Spinal cord (tissue), 10 donors: Measurements from ENCODE around the gene SMURF1. TPM values are rescaled to one million over a fixed set of nuclear protein-coding genes. Genes with fewer than 3 reads are reported as not detected.
A peak's percentile ranks its signal among the peaks of the same experiment; 100 is the strongest.
"Not testable (repeated sequence)": the region's sequence is repeated elsewhere in the genome, so short reads cannot be mapped to it uniquely, and the experiment has no call there.

Source experiments
- DNase-seq, 6 donors: peaks; one replicate each; pipeline versions ENCODE4 v3.0.0 to v3.0.0-alpha.2; 2013 to 2015; ENCODE audit warnings: low spot score in 6 of 6, low read depth in 4 of 6
- H3K27ac ChIP-seq: one replicate; pipeline ENCODE4 v1.5.1; 2013; ENCODE audit warnings: low read depth, low read length, control low read depth
- H3K27me3 ChIP-seq: one replicate; pipeline ENCODE4 v1.6.1; 2013; ENCODE audit warnings: low read length; ENCODE audit not compliant: control insufficient read depth, insufficient read depth
- H3K36me3 ChIP-seq: one replicate; pipeline ENCODE4 v1.6.1; 2013; ENCODE audit warnings: low read length; ENCODE audit not compliant: control insufficient read depth, insufficient read depth
- H3K4me1 ChIP-seq: one replicate; pipeline ENCODE4 v1.6.1; 2013; ENCODE audit warnings: low read length; ENCODE audit not compliant: control insufficient read depth, insufficient read depth
- H3K4me3 ChIP-seq: one replicate; pipeline ENCODE4 v1.5.1; 2013; ENCODE audit warnings: low read depth, low read length, control low read depth
- H3K9me3 ChIP-seq: one replicate; pipeline ENCODE4 v1.6.1; 2013; ENCODE audit warnings: low read length; ENCODE audit not compliant: control insufficient read depth, insufficient read depth
- WGBS: methylation state at CpG from one replicate; pipeline ENCODE4 v1.1.5; 2013; ENCODE audit warnings: missing lambda C conversion rate; ENCODE audit not compliant: insufficient coverage; 5-methylcytosine and 5-hydroxymethylcytosine counted together
- polyA plus RNA-seq, 2 donors: library from polyadenylated mRNA; unstranded; fragments of 120-200 nt; gene quantifications; one replicate each; pipeline ENCODE4 v1.2.1, GENCODE V29; 2013; ENCODE audit not compliant: insufficient read length in 2 of 2
- total RNA-seq, 2 donors: library from RNA; depleted of rRNA in 1 of 2; stranded (reverse); fragments of 120-200 nt in 1 of 2; fragments of >200 nt in 1 of 2; gene quantifications; one replicate each; pipeline versions ENCODE4 v1.2.3 to v1.2.4, GENCODE V29; 2013 to 2014
- donor health status: healthy.

Gene SMURF1
- total and polyA plus RNA-seq, 4 donors, result 22.7 to 28.8 (median 26.8) TPM

GRCh38 chr7:99171731-99172130 lies 27.8 kb upstream of the SMURF1 start:
- H3K36me3 ChIP-seq, result no peaks in the 10 kb centered on the region
- 79% methylated on average over 3 of the region's 4 CpGs for WGBS

DNA sequence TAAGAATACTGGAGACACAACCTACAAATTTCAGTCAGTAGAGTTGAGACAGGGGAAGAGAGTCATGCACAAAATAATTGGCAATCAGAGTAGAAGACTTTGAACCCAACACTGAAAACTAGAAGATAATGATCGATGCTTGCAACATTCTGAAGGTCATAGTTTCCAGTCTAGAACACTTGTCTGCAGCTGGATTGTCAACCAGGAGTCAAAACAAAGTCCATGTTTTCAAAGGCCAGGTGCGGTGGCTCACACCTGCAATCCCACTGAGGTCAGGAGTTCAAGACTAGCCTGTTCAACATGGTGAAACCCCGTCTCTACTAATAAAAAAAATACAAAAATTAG lies 26.8 kb upstream of the SMURF1 start:
- 96% methylated on average over 2 of the region's 3 CpGs for WGBS
- Histone ChIP-seq H3K9me3 (no peaks in the 10 kb centered on the region), H3K27me3 (no peaks in the 10 kb centered on the region), H3K36me3 (no peaks in the 10 kb centered on the region), H3K4me3 (no peak overlapping the region), H3K27ac (no peak overlapping the region), H3K4me1 (no peaks in the 10 kb centered on the region)
- no peak for DNase-seq

More at GRCh38 chr7:99171731-99172130, 27.8 kb upstream of the SMURF1 start:
- no peaks in the 10 kb centered on the region for H3K27me3 ChIP-seq
- no peak overlapping the region for H3K27ac ChIP-seq
- H3K9me3 ChIP-seq, result no peaks in the 10 kb centered on the region
- no peaks in the 10 kb centered on the region for H3K4me1 ChIP-seq
- DNase-seq, result no peak
- no peak overlapping the region for H3K4me3 ChIP-seq

DNA sequence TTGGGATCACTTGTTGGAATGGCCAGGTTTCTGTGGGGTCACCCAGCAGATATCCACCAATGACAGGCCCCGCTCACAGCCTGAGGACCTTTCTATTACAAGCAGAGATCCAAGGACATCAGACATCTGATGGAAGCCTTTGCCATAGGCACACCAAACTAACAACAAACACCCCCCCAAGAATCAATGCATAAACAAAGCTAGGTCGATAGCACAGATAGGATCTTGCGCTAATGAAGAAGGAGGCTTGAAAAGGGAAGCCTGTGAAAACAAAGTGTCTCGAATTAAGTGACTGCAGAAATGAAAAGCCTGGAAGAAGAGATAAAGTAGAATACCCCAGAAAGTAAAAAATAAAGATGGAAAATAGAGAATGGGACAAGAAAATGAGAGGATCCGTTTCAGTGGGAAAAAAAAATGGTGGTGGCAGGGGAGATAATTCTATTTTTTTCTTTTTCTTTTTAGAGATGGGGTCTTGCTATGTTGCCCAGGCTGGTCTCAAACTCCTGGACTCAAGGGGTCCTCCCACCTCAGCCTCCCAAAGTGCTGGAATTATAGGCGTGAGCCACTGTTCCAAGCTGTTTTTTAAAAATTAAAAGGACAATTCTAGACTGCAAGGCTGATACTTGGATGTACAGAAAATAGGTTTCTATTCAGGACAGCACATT lies 26.3 kb upstream of the SMURF1 start:
- Histone ChIP-seq H3K4me3 (no peak overlapping the region), H3K9me3 (no peaks in the 10 kb centered on the region), H3K36me3 (no peaks in the 10 kb centered on the region), H3K27ac (no peak overlapping the region), H3K27me3 (no peaks in the 10 kb centered on the region), H3K4me1 (no peaks in the 10 kb centered on the region)
- 93% methylated on average over 6 of the region's 6 CpGs for WGBS
- no peak for DNase-seq

- Histone ChIP-seq H3K4me1 (no peaks in the 10 kb centered on the region), H3K9me3 (no peaks in the 10 kb centered on the region), H3K4me3 (no peak overlapping the region), H3K27me3 (no peaks in the 10 kb centered on the region), H3K36me3 (no peaks in the 10 kb centered on the region), H3K27ac (no peak overlapping the region)
- no peak for DNase-seq
- 76% methylated on average over 7 of the region's 8 CpGs for WGBS
Measured at GRCh38 chr7:99167072-99167471, 23.2 kb upstream of the SMURF1 start.

GRCh38 chr7:99165816-99166215 lies 21.9 kb upstream of the SMURF1 start:
- no peak for DNase-seq
- no peak overlapping the region for H3K4me3 ChIP-seq
- no peaks in the 10 kb centered on the region for H3K9me3 ChIP-seq
- H3K4me1 ChIP-seq, result no peaks in the 10 kb centered on the region
- no peaks in the 10 kb centered on the region for H3K27me3 ChIP-seq
- no peak overlapping the region for H3K27ac ChIP-seq
- WGBS, result 92% methylated on average over 2 of the region's 3 CpGs
- H3K36me3 ChIP-seq, result no peaks in the 10 kb centered on the region

- not testable (repeated sequence) for DNase-seq, H3K27me3 ChIP-seq, H3K27ac ChIP-seq, H3K9me3 ChIP-seq, H3K4me1 ChIP-seq, H3K4me3 ChIP-seq, H3K36me3 ChIP-seq
- WGBS, result no CpG with 5 or more reads among the region's 4 CpGs
Measured at GRCh38 chr7:99163669-99164068, 19.8 kb upstream of the SMURF1 start.

DNA sequence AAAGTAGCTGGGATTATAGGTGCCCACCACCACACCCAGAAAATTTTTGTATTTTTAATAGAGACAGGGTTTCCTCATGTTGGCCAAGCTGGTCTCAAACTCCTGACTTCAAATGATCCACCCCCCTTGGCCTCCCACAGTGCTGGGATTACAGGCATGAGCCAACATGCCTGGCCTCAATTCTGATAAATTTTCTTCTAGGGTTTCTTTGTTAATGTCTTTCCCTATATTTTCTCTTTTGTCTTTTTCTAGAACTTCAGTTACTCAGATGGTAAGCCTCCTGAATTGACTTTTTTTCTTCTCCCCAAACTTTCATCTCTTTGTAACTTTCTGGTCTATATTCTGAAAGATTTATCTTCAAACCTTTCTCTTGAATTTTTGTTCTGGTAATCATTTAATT lies 12.7 kb upstream of the SMURF1 start:
- H3K27ac ChIP-seq, result no peak overlapping the region
- H3K4me3 ChIP-seq, result no peak overlapping the region
- H3K4me1 ChIP-seq, result no peaks in the 10 kb centered on the region
- H3K36me3 ChIP-seq, result no peaks in the 10 kb centered on the region
- H3K9me3 ChIP-seq, result no peaks in the 10 kb centered on the region
- DNase-seq, result no peak
- H3K27me3 ChIP-seq, result no peaks in the 10 kb centered on the region

GRCh38 chr7:99155211-99155610 lies 11.3 kb upstream of the SMURF1 start:
- Histone ChIP-seq H3K4me1 (no peaks in the 10 kb centered on the region), H3K27me3 (no peaks in the 10 kb centered on the region), H3K9me3 (no peaks in the 10 kb centered on the region), H3K4me3 (no peak overlapping the region), H3K36me3 (no peaks in the 10 kb centered on the region), H3K27ac (no peak overlapping the region)
- whole genome bisulfite sequencing, result no CpG with 5 or more reads among the region's 1 CpG
- no peak for DNase-seq

- no peak overlapping the region for H3K4me3 ChIP-seq
- WGBS, result no CpG with 5 or more reads among the region's 4 CpGs
- no peak for DNase-seq
Measured at GRCh38 chr7:99146979-99147378, 3.1 kb upstream of the SMURF1 start.

GRCh38 chr7:99143521-99143852 lies 421 bp downstream of the SMURF1 start:
- no peaks in the 10 kb centered on the region for H3K27me3 ChIP-seq
- no peaks in the 10 kb centered on the region for H3K9me3 ChIP-seq
- no peaks in the 10 kb centered on the region for H3K36me3 ChIP-seq
- DNase-seq, result no peak
- H3K27ac ChIP-seq, result peak overlapping the region; percentile 47
- peaks cover 20% of the 10 kb centered on the region for H3K4me1 ChIP-seq
- 0% methylated on average over 36 of the region's 46 CpGs for WGBS
- peak overlapping the region; percentile 31 for H3K4me3 ChIP-seq

More at GRCh38 chr7:99146979-99147378, 3.1 kb upstream of the SMURF1 start:
- no peaks in the 10 kb centered on the region for H3K9me3 ChIP-seq
- H3K27me3 ChIP-seq, result no peaks in the 10 kb centered on the region
- no peaks in the 10 kb centered on the region for H3K36me3 ChIP-seq
- peaks cover 18% of the 10 kb centered on the region for H3K4me1 ChIP-seq
- no peak overlapping the region for H3K27ac ChIP-seq
